Activated T-cell treated with anti-CD3 and anti-CD28 coated beads, Interleukin-2, amount 50 U/mL, for 4 hours (primary cell): ENCODE data around the gene MAP7D2. TPM values are rescaled to one million over a fixed set of nuclear protein-coding genes. Genes with fewer than 3 reads are reported as not detected.
"Not testable (repeated sequence)": the region's sequence is repeated elsewhere in the genome, so short reads cannot be mapped to it uniquely, and the experiment has no call there.

Source experiments
- ATAC-seq, 2 donors: fragments of 200-7000 bp; cut with Tn5 transposase; one replicate each; pipeline ENCODE4 v1.10.0; 2021
- DNase-seq: peaks from one replicate; pipeline ENCODE4 v3.0.0-alpha.2; 2020
- H3K27me3 Mint-ChIP-seq: one replicate; pipeline ENCODE4 v1.8.0; 2021; ENCODE audit warnings: low read depth, mixed read lengths
- H3K36me3 Mint-ChIP-seq: one replicate; pipeline ENCODE4 v1.8.0; 2022; ENCODE audit warnings: mixed read lengths; ENCODE audit not compliant: insufficient read depth
- H3K4me1 Mint-ChIP-seq: one replicate; pipeline ENCODE4 v1.8.0; 2021; ENCODE audit warnings: low read depth, mixed read lengths
- H3K4me3 Mint-ChIP-seq: one replicate; pipeline ENCODE4 v1.8.0; 2021; ENCODE audit warnings: mild to moderate bottlenecking, moderate library complexity, mixed read lengths
- H3K9me3 Mint-ChIP-seq: one replicate; pipeline ENCODE4 v1.8.0; 2021; ENCODE audit warnings: mixed read lengths
- total RNA-seq, 3 donors: library from RNA; stranded (reverse); gene quantifications; one replicate each; pipeline ENCODE4 v1.2.1, GENCODE V29; 2021

MAP7D2 gene
- total RNA-seq, 3 donors from 2014 or later: 0.57 to 2.0 (median 0.66) TPM

GRCh38 chrX:20130357-20130756, 13.7 kb upstream of the MAP7D2 start:
- Mint-ChIP-seq H3K9me3 (no peaks in the 10 kb centered on the region), H3K4me3 (no peak overlapping the region), H3K4me1 (peaks cover 2% of the 10 kb centered on the region), H3K27me3 (no peaks in the 10 kb centered on the region), H3K36me3 (peaks cover 7% of the 10 kb centered on the region)
- ATAC-seq: no peak
- DNase-seq: no peak

- no peak for ATAC-seq
- no peaks in the 10 kb centered on the region for H3K9me3 Mint-ChIP-seq
- H3K4me3 Mint-ChIP-seq: no peak overlapping the region
- no peaks in the 10 kb centered on the region for H3K27me3 Mint-ChIP-seq
- H3K4me1 Mint-ChIP-seq: peaks cover 2% of the 10 kb centered on the region
- DNase-seq: no peak
- peaks cover 7% of the 10 kb centered on the region for H3K36me3 Mint-ChIP-seq
These were observed 12.8 kb upstream of the MAP7D2 start for GRCh38 chrX:20129547-20129946.

- no peak for ATAC-seq
- no peaks in the 10 kb centered on the region for H3K9me3 Mint-ChIP-seq
- H3K4me1 Mint-ChIP-seq: no peaks in the 10 kb centered on the region
- no peak for DNase-seq
- peaks cover 7% of the 10 kb centered on the region for H3K36me3 Mint-ChIP-seq
- no peak overlapping the region for H3K4me3 Mint-ChIP-seq
- no peaks in the 10 kb centered on the region for H3K27me3 Mint-ChIP-seq
These were observed 12.0 kb upstream of the MAP7D2 start for GRCh38 chrX:20128670-20129069.

- H3K27me3 Mint-ChIP-seq, H3K36me3 Mint-ChIP-seq, DNase-seq, H3K4me1 Mint-ChIP-seq, H3K9me3 Mint-ChIP-seq, H3K4me3 Mint-ChIP-seq: not testable (repeated sequence)
- ATAC-seq: peak; percentile 56 to 69
These were observed 10.7 kb upstream of the MAP7D2 start for GRCh38 chrX:20127440-20127839.

GRCh38 chrX:20126833-20127232, 10.1 kb upstream of the MAP7D2 start:
- not testable (repeated sequence) for H3K27me3 Mint-ChIP-seq

GRCh38 chrX:20124964-20125363, 8.3 kb upstream of the MAP7D2 start:
- H3K4me3 Mint-ChIP-seq: no peak overlapping the region
- no peak for DNase-seq
- no peaks in the 10 kb centered on the region for H3K9me3 Mint-ChIP-seq
- no peak for ATAC-seq
- no peaks in the 10 kb centered on the region for H3K27me3 Mint-ChIP-seq
- no peaks in the 10 kb centered on the region for H3K4me1 Mint-ChIP-seq
- no peaks in the 10 kb centered on the region for H3K36me3 Mint-ChIP-seq

More at GRCh38 chrX:20126833-20127232, 10.1 kb upstream of the MAP7D2 start:
- not testable (repeated sequence) for H3K4me1 Mint-ChIP-seq, H3K36me3 Mint-ChIP-seq, H3K9me3 Mint-ChIP-seq, DNase-seq, ATAC-seq, H3K4me3 Mint-ChIP-seq

GRCh38 chrX:20118065-20118824, 1.5 kb upstream of the MAP7D2 start:
- Mint-ChIP-seq H3K9me3 (no peaks in the 10 kb centered on the region), H3K4me3 (no peak overlapping the region), H3K4me1 (peaks cover 6% of the 10 kb centered on the region), H3K36me3 (no peaks in the 10 kb centered on the region), H3K27me3 (peaks cover 15% of the 10 kb centered on the region)
- ATAC-seq: no peak
- DNase-seq: no peak

GRCh38 chrX:20116087-20116576, 575 bp downstream of the MAP7D2 start:
- no peaks in the 10 kb centered on the region for H3K36me3 Mint-ChIP-seq
- DNase-seq (no peak), ATAC-seq (peak; percentile 29 to 39)
- H3K4me3 Mint-ChIP-seq: no peak overlapping the region
- H3K9me3 Mint-ChIP-seq: no peaks in the 10 kb centered on the region
- H3K27me3 Mint-ChIP-seq: peaks cover 15% of the 10 kb centered on the region
- peaks cover 6% of the 10 kb centered on the region for H3K4me1 Mint-ChIP-seq

GRCh38 chrX:20112022-20112774, 4.5 kb downstream of the MAP7D2 start:
- H3K4me1 Mint-ChIP-seq: no peaks in the 10 kb centered on the region
- no peaks in the 10 kb centered on the region for H3K9me3 Mint-ChIP-seq
- ATAC-seq: no peak
- DNase-seq: no peak
- no peaks in the 10 kb centered on the region for H3K36me3 Mint-ChIP-seq
- H3K4me3 Mint-ChIP-seq: no peak overlapping the region
- H3K27me3 Mint-ChIP-seq: peaks cover 14% of the 10 kb centered on the region

- Mint-ChIP-seq H3K27me3 (peaks cover 10% of the 10 kb centered on the region), H3K4me3 (no peak overlapping the region), H3K9me3 (no peaks in the 10 kb centered on the region), H3K36me3 (no peaks in the 10 kb centered on the region), H3K4me1 (no peaks in the 10 kb centered on the region)
- ATAC-seq (no peak), DNase-seq (no peak)
These were observed 5.4 kb downstream of the MAP7D2 start for GRCh38 chrX:20111271-20111670.

- Mint-ChIP-seq H3K27me3 (no peaks in the 10 kb centered on the region), H3K4me1 (no peaks in the 10 kb centered on the region), H3K9me3 (no peaks in the 10 kb centered on the region), H3K36me3 (no peaks in the 10 kb centered on the region), H3K4me3 (no peak overlapping the region)
- ATAC-seq (no peak), DNase-seq (no peak)
These were observed 14.6 kb downstream of the MAP7D2 start for GRCh38 chrX:20101934-20102581.

- no peaks in the 10 kb centered on the region for H3K9me3 Mint-ChIP-seq
- H3K4me3 Mint-ChIP-seq: no peak overlapping the region
- ATAC-seq (no peak), DNase-seq (no peak)
- H3K4me1 Mint-ChIP-seq: no peaks in the 10 kb centered on the region
- peaks cover 3% of the 10 kb centered on the region for H3K27me3 Mint-ChIP-seq
- H3K36me3 Mint-ChIP-seq: no peaks in the 10 kb centered on the region
These were observed 25.2 kb downstream of the MAP7D2 start for GRCh38 chrX:20091499-20091898.

GRCh38 chrX:20089845-20090244, 26.9 kb downstream of the MAP7D2 start:
- no peak for ATAC-seq
- Mint-ChIP-seq H3K9me3 (no peaks in the 10 kb centered on the region), H3K27me3 (peaks cover 3% of the 10 kb centered on the region), H3K4me3 (no peak overlapping the region), H3K36me3 (no peaks in the 10 kb centered on the region), H3K4me1 (no peaks in the 10 kb centered on the region)
- no peak for DNase-seq

- no peak for ATAC-seq
- DNase-seq: no peak
- no peaks in the 10 kb centered on the region for H3K4me1 Mint-ChIP-seq
- no peaks in the 10 kb centered on the region for H3K9me3 Mint-ChIP-seq
- H3K36me3 Mint-ChIP-seq: no peaks in the 10 kb centered on the region
- no peaks in the 10 kb centered on the region for H3K27me3 Mint-ChIP-seq
- no peak overlapping the region for H3K4me3 Mint-ChIP-seq
These were observed 36.4 kb downstream of the MAP7D2 start for GRCh38 chrX:20080277-20080676.
